Measurements from ENCODE around the gene HELZ2. TPM values are rescaled to one million over a fixed set of nuclear protein-coding genes. Genes with fewer than 3 reads are reported as not detected.

HELZ2 gene
- total and polyA plus RNA-seq, 2 donors from 2014 or later = 3.2 to 40.7 TPM

DNA sequence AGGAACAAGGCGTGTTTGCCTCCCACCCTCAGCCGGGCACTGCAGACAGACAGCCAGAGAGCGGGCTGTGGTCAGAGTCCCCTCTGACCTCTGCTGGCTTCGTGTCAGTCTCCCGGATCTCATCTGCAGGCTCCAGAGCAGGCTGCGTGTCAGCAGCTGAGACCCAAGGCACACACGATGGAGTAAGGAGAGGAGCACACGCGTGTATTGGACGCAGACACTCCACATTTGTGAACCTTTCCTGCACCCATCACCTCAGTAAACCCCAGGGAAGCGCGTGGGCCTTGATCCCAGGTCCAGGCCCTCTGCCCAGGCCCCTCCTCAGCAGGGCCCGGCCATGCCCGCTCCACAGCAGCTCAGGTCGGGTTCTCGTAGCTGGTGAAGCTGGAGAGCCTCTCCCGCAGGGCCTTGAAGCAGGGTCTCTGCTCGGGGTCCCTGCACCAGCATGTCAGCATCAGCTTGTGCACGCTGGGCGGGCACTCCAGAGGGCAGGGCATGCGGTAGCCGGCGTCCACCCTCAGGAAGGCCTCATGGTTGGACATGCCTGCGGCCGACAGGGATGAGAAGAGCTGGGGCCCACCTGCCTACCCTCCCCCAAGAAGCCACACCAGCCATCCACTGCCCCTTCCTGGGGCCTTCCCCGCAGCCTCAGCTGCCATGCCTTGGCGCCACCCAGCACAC is 44.7 kb downstream of the HELZ2 start:
- no peak overlapping the region for H3K4me3 ChIP-seq (ENCODE audit: low read length in 3 of 3)
- intact Hi-C loops (cut with DNase I) = no loop called here
- DNase-seq (peak in 2 of 5 donors; percentile 9 to 72), FAIRE-seq (no peak)
- no peaks in the 10 kb centered on the region for H3K4me1 ChIP-seq (ENCODE audit: control insufficient read depth in 2 of 3, insufficient read depth in 2 of 3, low read depth in 1 of 3, low read length in 3 of 3)
- H3K27me3 ChIP-seq (ENCODE audit: control insufficient read depth, insufficient read depth, low read length) = no peaks in the 10 kb centered on the region
- H3K9me3 ChIP-seq (ENCODE audit: control insufficient read depth in 2 of 3, insufficient read depth in 1 of 3, low read length in 3 of 3) = no peaks in the 10 kb centered on the region
- no peaks in the 10 kb centered on the region for H3K36me3 ChIP-seq (ENCODE audit: control insufficient read depth in 2 of 3, insufficient read depth in 3 of 3, low read length in 3 of 3)
- H3K27ac ChIP-seq (ENCODE audit: low read depth in 2 of 2, low read length in 2 of 2) = no peak overlapping the region
- H3K9ac ChIP-seq (ENCODE audit: low read length in 3 of 3) = no peak overlapping the region
- TF ChIP-seq, protein P1, sequence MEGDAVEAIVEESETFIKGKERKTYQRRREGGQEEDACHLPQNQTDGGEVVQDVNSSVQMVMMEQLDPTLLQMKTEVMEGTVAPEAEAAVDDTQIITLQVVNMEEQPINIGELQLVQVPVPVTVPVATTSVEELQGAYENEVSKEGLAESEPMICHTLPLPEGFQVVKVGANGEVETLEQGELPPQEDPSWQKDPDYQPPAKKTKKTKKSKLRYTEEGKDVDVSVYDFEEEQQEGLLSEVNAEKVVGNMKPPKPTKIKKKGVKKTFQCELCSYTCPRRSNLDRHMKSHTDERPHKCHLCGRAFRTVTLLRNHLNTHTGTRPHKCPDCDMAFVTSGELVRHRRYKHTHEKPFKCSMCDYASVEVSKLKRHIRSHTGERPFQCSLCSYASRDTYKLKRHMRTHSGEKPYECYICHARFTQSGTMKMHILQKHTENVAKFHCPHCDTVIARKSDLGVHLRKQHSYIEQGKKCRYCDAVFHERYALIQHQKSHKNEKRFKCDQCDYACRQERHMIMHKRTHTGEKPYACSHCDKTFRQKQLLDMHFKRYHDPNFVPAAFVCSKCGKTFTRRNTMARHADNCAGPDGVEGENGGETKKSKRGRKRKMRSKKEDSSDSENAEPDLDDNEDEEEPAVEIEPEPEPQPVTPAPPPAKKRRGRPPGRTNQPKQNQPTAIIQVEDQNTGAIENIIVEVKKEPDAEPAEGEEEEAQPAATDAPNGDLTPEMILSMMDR (IDR thresholded peaks at IDR 0.05; ENCODE audit: borderline replicate concordance, extremely low read depth, insufficient read depth) = no peak

DNA sequence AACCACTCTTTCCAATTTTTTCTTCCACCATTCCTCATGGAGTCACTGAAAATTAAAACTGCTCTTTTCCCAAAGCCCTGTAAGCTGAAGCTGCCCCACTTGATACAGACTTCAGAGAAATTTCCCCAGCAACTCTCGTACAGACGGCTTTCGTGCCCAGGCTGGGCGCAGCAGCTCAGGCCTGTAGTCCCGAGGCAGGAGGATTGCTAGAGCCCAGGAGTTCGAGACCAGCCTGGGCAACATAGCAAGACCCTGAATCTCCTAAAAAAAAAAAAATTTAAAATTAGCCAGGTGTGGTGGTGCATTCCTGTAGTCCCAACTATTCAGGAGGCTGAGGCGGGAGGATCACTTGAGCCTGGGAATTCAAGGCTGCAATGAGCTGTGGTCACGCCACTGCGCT is 46.9 kb downstream of the HELZ2 start:
- Histone ChIP-seq H3K27me3 (ENCODE audit: control insufficient read depth, insufficient read depth, low read length) (no peaks in the 10 kb centered on the region), H3K9ac (ENCODE audit: low read length in 3 of 3) (no peak overlapping the region), H3K36me3 (ENCODE audit: control insufficient read depth in 2 of 3, insufficient read depth in 3 of 3, low read length in 3 of 3) (peaks cover 0 to 7% (median 0%) of the 10 kb centered on the region in 3 donors), H3K4me3 (ENCODE audit: low read length in 3 of 3) (no peak overlapping the region), H3K9me3 (ENCODE audit: control insufficient read depth in 2 of 3, insufficient read depth in 1 of 3, low read length in 3 of 3) (no peaks in the 10 kb centered on the region), H3K27ac (ENCODE audit: low read depth in 2 of 2, low read length in 2 of 2) (no peak overlapping the region), H3K4me1 (ENCODE audit: control insufficient read depth in 2 of 3, insufficient read depth in 2 of 3, low read depth in 1 of 3, low read length in 3 of 3) (peaks cover 0 to 4% (median 0%) of the 10 kb centered on the region in 3 donors)
- DNase-seq (peak in 1 of 5 donors; percentile 29), FAIRE-seq (no peak)
- TF ChIP-seq, protein P1 (IDR thresholded peaks at IDR 0.05; ENCODE audit: borderline replicate concordance, extremely low read depth, insufficient read depth) = no peak
- intact Hi-C loops (cut with DNase I) = no loop called here

DNA sequence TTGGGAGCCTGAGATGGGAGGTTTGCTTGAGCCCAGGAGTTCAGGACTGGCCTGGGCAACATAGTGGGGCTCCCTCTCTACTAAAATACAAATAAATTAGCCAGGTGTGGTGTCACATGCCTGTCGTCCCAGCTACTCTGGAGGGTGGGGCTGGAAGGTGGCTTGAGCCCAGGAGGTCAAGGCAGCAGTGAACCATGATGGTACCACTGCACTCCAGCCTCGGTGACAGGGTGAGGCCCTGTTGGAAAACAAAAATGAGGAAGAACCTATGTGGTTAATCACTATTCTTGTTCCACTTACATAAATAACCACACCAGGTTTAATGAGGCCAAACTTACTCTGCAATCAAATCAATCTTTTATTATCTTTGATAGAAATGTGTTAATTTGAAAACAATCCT is 48.1 kb downstream of the HELZ2 start:
- peaks cover 0 to 7% (median 0%) of the 10 kb centered on the region in 3 donors for H3K36me3 ChIP-seq (ENCODE audit: control insufficient read depth in 2 of 3, insufficient read depth in 3 of 3, low read length in 3 of 3)
- no peak for FAIRE-seq
- peak in 1 of 5 donors; percentile 74 for DNase-seq
- H3K4me3 ChIP-seq (ENCODE audit: low read length in 3 of 3) = no peak overlapping the region
- no peak overlapping the region for H3K9ac ChIP-seq (ENCODE audit: low read length in 3 of 3)
- no peak overlapping the region for H3K27ac ChIP-seq (ENCODE audit: low read depth in 2 of 2, low read length in 2 of 2)
- H3K4me1 ChIP-seq (ENCODE audit: control insufficient read depth in 2 of 3, insufficient read depth in 2 of 3, low read depth in 1 of 3, low read length in 3 of 3) = peaks cover 0 to 11% (median 0%) of the 10 kb centered on the region in 3 donors
- H3K9me3 ChIP-seq (ENCODE audit: control insufficient read depth in 2 of 3, insufficient read depth in 1 of 3, low read length in 3 of 3) = no peaks in the 10 kb centered on the region
- no peaks in the 10 kb centered on the region for H3K27me3 ChIP-seq (ENCODE audit: control insufficient read depth, insufficient read depth, low read length)
- intact Hi-C loops (cut with DNase I) = no loop called here
- TF ChIP-seq, protein P1 (IDR thresholded peaks at IDR 0.05; ENCODE audit: borderline replicate concordance, extremely low read depth, insufficient read depth) = no peak
